HCT116 (cell line): ENCODE data around the gene UVRAG. TPM values are rescaled to one million over a fixed set of nuclear protein-coding genes. Genes with fewer than 3 reads are reported as not detected.

Experiments
- ATAC-seq: fragments of 200-7000 bp; cut with Tn5 transposase; 2 replicates; pipeline ENCODE4 v1.9.1; 2020; ENCODE audit warnings: mild to moderate bottlenecking, moderate library complexity
- BruUV-seq: library from RNA; stranded (reverse); fragments of 400-500 nt; replicated peaks from 2 replicates; lab custom pipeline; 2021; lab: Mats Ljungman, UMichigan
- CTCF ChIA-PET: fragments of 300-600 bp; sonication (Branson Sonifier 250); formaldehyde crosslinking; loops from one replicate; lab custom pipeline; 2021; ENCODE audit warnings: antibody characterized with exemption; lab: Charles Lee
- POLR2A ChIA-PET: fragments of 300-600, 350-600 bp; sonication (Branson Sonifier 250); formaldehyde crosslinking; loops from one replicate; lab custom pipeline; 2021; ENCODE audit warnings: antibody characterized with exemption; lab: Charles Lee
- RAD21 ChIA-PET, 2 experiments: fragments of 300-600 bp; sonication (Branson Sonifier 250); formaldehyde crosslinking; loops; one replicate each; lab custom pipeline; 2023; ENCODE audit warnings: low total read pairs in 2 of 2; ENCODE audit not compliant: uncharacterized antibody in 2 of 2, unreplicated experiment in 2 of 2, low non-redundant PET in 1 of 2; lab: Charles Lee
- DNase-seq: peaks from one replicate; pipeline ENCODE4 v3.0.0-alpha.2; 2010; ENCODE audit warnings: low read depth, low spot score
- H2AFZ ChIP-seq: fragments of 200-600 bp; shearing (Covaris generic), sonication (generic); 2 replicates; pipeline ENCODE4 v1.6.1; 2017; ENCODE audit warnings: low read depth, mixed run types, mixed read lengths, antibody characterized with exemption, low read length; ENCODE audit not compliant: poor library complexity, severe bottlenecking
- H3K27ac ChIP-seq: 2 replicates; pipeline ENCODE4 v1.5.1; 2012; ENCODE audit warnings: low read depth, low read length
- H3K27me3 ChIP-seq: fragments of 200-600 bp; sonication (generic); 2 replicates; pipeline ENCODE4 v1.6.1; 2016; ENCODE audit warnings: mixed run types, low read length, mixed read lengths; ENCODE audit not compliant: insufficient read depth
- H3K36me3 ChIP-seq, 2 experiments: fragments of 200-500 bp in 1 of 2; fragments of 200-600 bp in 1 of 2; sonication (Bioruptor generic) in 1 of 2; sonication (generic) in 1 of 2; 2 replicates each; pipeline versions ENCODE4 v1.5.1 to v1.6.1; 2014 to 2016; ENCODE audit warnings: low read length in 2 of 2, inconsistent platforms in 1 of 2, mixed read lengths in 1 of 2, mixed run types in 1 of 2; ENCODE audit not compliant: insufficient read depth in 2 of 2, control insufficient read depth in 1 of 2
- H3K4me1 ChIP-seq, 2 experiments: fragments of 200-600 bp in 1 of 2; sonication (generic) in 1 of 2; 2 replicates each; pipeline versions ENCODE4 v1.5.1 to v1.6.1; 2012 to 2017; ENCODE audit warnings: low read length in 2 of 2, inconsistent platforms in 1 of 2, mild to moderate bottlenecking in 1 of 2, mixed read lengths in 1 of 2, mixed run types in 1 of 2, moderate library complexity in 1 of 2; ENCODE audit not compliant: insufficient read depth in 2 of 2, control insufficient read depth in 1 of 2
- H3K4me2 ChIP-seq: fragments of 200-600 bp; sonication (generic); 2 replicates; pipeline ENCODE4 v1.6.1; 2017; ENCODE audit warnings: mixed run types, low read length, mixed read lengths
- H3K4me3 ChIP-seq, 2 experiments: fragments of 200-600 bp in 1 of 2; sonication (generic) in 1 of 2; replicated peaks in 1 of 2; 2 replicates each; pipeline ENCODE4 v1.5.1; 2011 to 2016; ENCODE audit warnings: low read length in 2 of 2, control low read depth in 1 of 2, low read depth in 1 of 2, mild to moderate bottlenecking in 1 of 2, mixed read lengths in 1 of 2, mixed run types in 1 of 2
- H3K79me2 ChIP-seq: fragments of 200-600 bp; sonication (generic); 2 replicates; pipeline ENCODE4 v1.6.1; 2017; ENCODE audit warnings: mild to moderate bottlenecking, mixed run types, low read length, moderate library complexity, mixed read lengths; ENCODE audit not compliant: insufficient read depth
- H3K9ac ChIP-seq: fragments of 200-600 bp; sonication (generic); 2 replicates; pipeline ENCODE4 v1.6.1; 2016; ENCODE audit warnings: low read length, mixed read lengths
- H3K9me2 ChIP-seq: fragments of 200-600 bp; sonication (generic), shearing (Covaris generic); 2 replicates; pipeline ENCODE4 v1.6.1; 2017; ENCODE audit warnings: mixed run types, mild to moderate bottlenecking, moderate library complexity; ENCODE audit not compliant: insufficient read depth
- H3K9me3 ChIP-seq, 2 experiments: fragments of 200-500 bp in 1 of 2; fragments of 200-600 bp in 1 of 2; sonication (Bioruptor generic) in 1 of 2; sonication (generic) in 1 of 2; 2 replicates each; pipeline ENCODE4 v1.6.1; 2014 to 2017; ENCODE audit warnings: low read length in 2 of 2, mixed read lengths in 2 of 2, inconsistent platforms in 1 of 2, low read depth in 1 of 2, mild to moderate bottlenecking in 1 of 2, mixed run types in 1 of 2, moderate library complexity in 1 of 2; ENCODE audit not compliant: control insufficient read depth in 1 of 2, insufficient read depth in 1 of 2
- H4K20me1 ChIP-seq: fragments of 200-600 bp; sonication (generic), shearing (Covaris generic); 2 replicates; pipeline ENCODE4 v1.6.1; 2017; ENCODE audit warnings: mixed run types, mild to moderate bottlenecking, moderate library complexity; ENCODE audit not compliant: insufficient read depth
- ATF3 ChIP-seq: IDR thresholded peaks from 2 replicates; pipeline ENCODE4 v1.6.1; 2012
- CTCF ChIP-seq, 3 experiments: fragments of 200-600 bp in 1 of 3; sonication (generic) in 1 of 3; IDR thresholded peaks in 2 of 3; conservative IDR thresholded peaks in 1 of 3; 2 replicates each; pipeline ENCODE4 v1.5.1; 2012 to 2017; ENCODE audit warnings: low read depth in 2 of 3, low read length in 2 of 3, antibody characterized with exemption in 1 of 3, borderline replicate concordance in 1 of 3, control low read depth in 1 of 3, mild to moderate bottlenecking in 1 of 3, mixed read lengths in 1 of 3, mixed run types in 1 of 3, moderate library complexity in 1 of 3; ENCODE audit not compliant: insufficient read depth in 1 of 3
- EGR1 ChIP-seq: IDR thresholded peaks from 2 replicates; pipeline ENCODE4 v1.6.1; 2012; ENCODE audit warnings: low read depth
- ELF1 ChIP-seq: IDR thresholded peaks from 2 replicates; pipeline ENCODE4 v1.6.1; 2012; ENCODE audit warnings: low read depth, borderline replicate concordance
- EZH2 ChIP-seq: fragments of 200-600 bp; sonication (generic); IDR thresholded peaks from 2 replicates; pipeline ENCODE4 v1.6.1; 2017; ENCODE audit warnings: antibody characterized with exemption, mixed run types
- POLR2A ChIP-seq: IDR thresholded peaks from 2 replicates; pipeline ENCODE4 v1.7.0; 2011; ENCODE audit warnings: borderline replicate concordance; ENCODE audit not compliant: insufficient read depth, insufficient read length; ENCODE audit errors: extremely low read depth
- POLR2AphosphoS5 ChIP-seq: IDR thresholded peaks from 2 replicates; pipeline ENCODE4 v1.6.1; 2011; ENCODE audit warnings: mild to moderate bottlenecking, low read depth, low read length, moderate library complexity
- RAD21 ChIP-seq: IDR thresholded peaks from 2 replicates; pipeline ENCODE4 v1.6.1; 2012; ENCODE audit warnings: low read depth, mild to moderate bottlenecking
- SRF ChIP-seq: IDR thresholded peaks from 2 replicates; pipeline ENCODE4 v1.6.1; 2012; ENCODE audit warnings: low read depth
- TCF7L2 ChIP-seq: IDR thresholded peaks from 2 replicates; pipeline ENCODE4 v1.7.0; 2011; ENCODE audit warnings: borderline replicate concordance, inconsistent platforms; ENCODE audit not compliant: insufficient read depth, insufficient read length; ENCODE audit errors: extremely low read depth
- YY1 ChIP-seq: IDR thresholded peaks from 2 replicates; pipeline ENCODE4 v1.6.1; 2011; ENCODE audit warnings: low read length, low read depth, moderate library complexity, mild to moderate bottlenecking; ENCODE audit not compliant: insufficient replicate concordance; ENCODE audit errors: extremely low read depth
- intact Hi-C: fragments of 100-400 bp; cut with micrococcal nuclease; formaldehyde crosslinking; loops from 2 replicates; pipeline ENCODE4 v1.10.0; 2022
- total RNA-seq: library from RNA; stranded (reverse); gene quantifications from one replicate; pipeline ENCODE4 v1.2.1, GENCODE V29; 2021; ENCODE audit not compliant: unreplicated experiment
- TF ChIP-seq, protein P1 (sequence below): IDR thresholded peaks from 2 replicates; pipeline ENCODE4 v1.6.1; 2012; ENCODE audit warnings: low read depth

The UVRAG gene
- total RNA-seq, 1 experiment from 2014 or later: 12.3 TPM

- DNase-seq: no peak
- BruUV-seq: no TSS peak
- H3K9me3 ChIP-seq: no peaks in the 10 kb centered on the region
- no peaks in the 10 kb centered on the region for H3K27me3 ChIP-seq
- no peak overlapping the region for H3K4me2 ChIP-seq
- ATAC-seq: no peak
- ChIA-PET CTCF (no interaction called here), POLR2A (no interaction called here), RAD21 (no interaction called here)
- TF ChIP-seq RAD21 (no peak), YY1 (no peak), TCF7L2 (no peak), POLR2AphosphoS5 (no peak), ATF3 (no peak), SRF (no peak), CTCF (IDR thresholded peaks at IDR 0.05 in 2 of 3, conservative IDR thresholded peaks at IDR 0.05 in 1 of 3; ENCODE audit: borderline replicate concordance in 1 of 3, insufficient read depth in 1 of 3, low read depth in 2 of 3, low read length in 2 of 3) (no peak), POLR2A (no peak), EZH2 (no peak), EGR1 (no peak), ELF1 (no peak)
- TF ChIP-seq, protein P1, sequence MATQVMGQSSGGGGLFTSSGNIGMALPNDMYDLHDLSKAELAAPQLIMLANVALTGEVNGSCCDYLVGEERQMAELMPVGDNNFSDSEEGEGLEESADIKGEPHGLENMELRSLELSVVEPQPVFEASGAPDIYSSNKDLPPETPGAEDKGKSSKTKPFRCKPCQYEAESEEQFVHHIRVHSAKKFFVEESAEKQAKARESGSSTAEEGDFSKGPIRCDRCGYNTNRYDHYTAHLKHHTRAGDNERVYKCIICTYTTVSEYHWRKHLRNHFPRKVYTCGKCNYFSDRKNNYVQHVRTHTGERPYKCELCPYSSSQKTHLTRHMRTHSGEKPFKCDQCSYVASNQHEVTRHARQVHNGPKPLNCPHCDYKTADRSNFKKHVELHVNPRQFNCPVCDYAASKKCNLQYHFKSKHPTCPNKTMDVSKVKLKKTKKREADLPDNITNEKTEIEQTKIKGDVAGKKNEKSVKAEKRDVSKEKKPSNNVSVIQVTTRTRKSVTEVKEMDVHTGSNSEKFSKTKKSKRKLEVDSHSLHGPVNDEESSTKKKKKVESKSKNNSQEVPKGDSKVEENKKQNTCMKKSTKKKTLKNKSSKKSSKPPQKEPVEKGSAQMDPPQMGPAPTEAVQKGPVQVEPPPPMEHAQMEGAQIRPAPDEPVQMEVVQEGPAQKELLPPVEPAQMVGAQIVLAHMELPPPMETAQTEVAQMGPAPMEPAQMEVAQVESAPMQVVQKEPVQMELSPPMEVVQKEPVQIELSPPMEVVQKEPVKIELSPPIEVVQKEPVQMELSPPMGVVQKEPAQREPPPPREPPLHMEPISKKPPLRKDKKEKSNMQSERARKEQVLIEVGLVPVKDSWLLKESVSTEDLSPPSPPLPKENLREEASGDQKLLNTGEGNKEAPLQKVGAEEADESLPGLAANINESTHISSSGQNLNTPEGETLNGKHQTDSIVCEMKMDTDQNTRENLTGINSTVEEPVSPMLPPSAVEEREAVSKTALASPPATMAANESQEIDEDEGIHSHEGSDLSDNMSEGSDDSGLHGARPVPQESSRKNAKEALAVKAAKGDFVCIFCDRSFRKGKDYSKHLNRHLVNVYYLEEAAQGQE: no peak
- H3K9me2 ChIP-seq: no peaks in the 10 kb centered on the region
- H3K36me3 ChIP-seq: no peaks in the 10 kb centered on the region
- H3K27ac ChIP-seq: no peak overlapping the region
- H3K9ac ChIP-seq: no peak overlapping the region
- peaks cover 5 to 10% of the 10 kb centered on the region in 2 experiments; a peak in 2 of 4 replicates for H3K4me1 ChIP-seq
- H3K79me2 ChIP-seq: no peaks in the 10 kb centered on the region
- H3K4me3 ChIP-seq: no peak overlapping the region
- intact Hi-C loops: no loop called here
- no peaks in the 10 kb centered on the region for H4K20me1 ChIP-seq
- H2AFZ ChIP-seq: no peak overlapping the region
These were observed 270.3 kb downstream of the UVRAG start for GRCh38 chr11:76085270-76085669.
